ELR (cell line): Measurements from ENCODE around the gene CDC73.
"Not testable (repeated sequence)": the region's sequence is repeated elsewhere in the genome, so short reads cannot be mapped to it uniquely, and the experiment has no call there.

Experiments used
- DNase-seq: peaks from one replicate; pipeline ENCODE4 v3.0.0-alpha.2; 2015; ENCODE audit warnings: low read depth

Gene CDC73

GRCh38 chr1:193231146-193231545 lies 109.3 kb downstream of the CDC73 start:
- DNase-seq = not testable (repeated sequence)

- no peak for DNase-seq
These were observed 112.7 kb downstream of the CDC73 start for GRCh38 chr1:193234530-193234929.

GRCh38 chr1:193237381-193237978 lies 115.6 kb downstream of the CDC73 start:
- DNase-seq = no peak

- DNase-seq = no peak
These were observed 118.8 kb downstream of the CDC73 start for GRCh38 chr1:193240609-193241008.

GRCh38 chr1:193241132-193241827 lies 119.4 kb downstream of the CDC73 start:
- DNase-seq = no peak

GRCh38 chr1:193242000-193242399 lies 120.2 kb downstream of the CDC73 start:
- no peak for DNase-seq

- DNase-seq = no peak
These were observed 127.4 kb downstream of the CDC73 start for GRCh38 chr1:193249187-193249586.

- no peak for DNase-seq
These were observed 130.1 kb downstream of the CDC73 start for GRCh38 chr1:193251950-193252349.

- DNase-seq = no peak
These were observed 134.2 kb downstream of the CDC73 start for GRCh38 chr1:193256019-193256418.

- no peak for DNase-seq
These were observed 137.8 kb downstream of the CDC73 start for GRCh38 chr1:193259636-193260035.

GRCh38 chr1:193260056-193260745 lies 138.4 kb downstream of the CDC73 start:
- DNase-seq = no peak

GRCh38 chr1:193260896-193261295 lies 139.1 kb downstream of the CDC73 start:
- no peak for DNase-seq

GRCh38 chr1:193262661-193263060 lies 140.8 kb downstream of the CDC73 start:
- no peak for DNase-seq

- DNase-seq = peak; percentile 64
These were observed 142.7 kb downstream of the CDC73 start for GRCh38 chr1:193264313-193265065.

GRCh38 chr1:193265716-193266115 lies 143.9 kb downstream of the CDC73 start:
- DNase-seq = no peak

- not testable (repeated sequence) for DNase-seq
These were observed 145.0 kb downstream of the CDC73 start for GRCh38 chr1:193266794-193267193.

- peak; percentile 74 for DNase-seq
These were observed 149.2 kb downstream of the CDC73 start for GRCh38 chr1:193270996-193271395.

GRCh38 chr1:193275773-193276172 lies 153.9 kb downstream of the CDC73 start:
- peak; percentile 8 for DNase-seq

GRCh38 chr1:193278968-193279367 lies 157.1 kb downstream of the CDC73 start:
- DNase-seq = no peak

GRCh38 chr1:193281894-193282293 lies 160.1 kb downstream of the CDC73 start:
- no peak for DNase-seq

- peak; percentile 19 for DNase-seq
These were observed 161.2 kb downstream of the CDC73 start for GRCh38 chr1:193283016-193283415.

- no peak for DNase-seq
These were observed 162.4 kb downstream of the CDC73 start for GRCh38 chr1:193284219-193284618.

- DNase-seq = no peak
These were observed 163.8 kb downstream of the CDC73 start for GRCh38 chr1:193285641-193286040.
